ENCODE measurements around the gene CDK5RAP3.

Gene CDK5RAP3

DNA sequence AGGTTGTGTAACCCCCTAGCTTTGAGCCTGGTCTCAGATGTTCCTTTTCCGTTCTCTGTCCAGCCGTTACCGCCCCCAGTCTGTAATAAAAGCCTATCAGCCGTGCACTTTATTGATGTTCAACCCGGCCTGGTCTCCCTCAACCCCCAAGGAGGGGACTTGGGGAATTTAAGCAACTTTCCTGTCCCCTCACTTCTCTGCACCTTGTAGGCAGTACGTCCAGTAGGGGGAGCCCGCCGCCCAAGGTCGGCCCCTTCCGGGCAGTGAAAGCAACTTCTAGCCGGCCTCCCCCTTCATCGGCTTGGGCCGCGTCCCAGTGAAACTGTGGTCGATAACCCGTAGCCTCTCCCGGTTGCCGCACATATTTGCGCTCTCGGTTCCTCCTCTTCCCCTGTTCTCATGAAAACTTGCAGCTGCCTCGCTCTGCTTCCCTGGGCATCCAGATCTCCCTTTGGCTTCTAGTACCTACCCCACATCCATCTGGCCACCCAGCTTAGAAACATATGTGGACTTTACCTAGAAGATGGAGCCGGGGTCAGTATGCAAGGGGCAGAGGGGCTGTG, 21.6 kb upstream of the CDK5RAP3 start:
- DNase-seq = peak; percentile 73

DNA sequence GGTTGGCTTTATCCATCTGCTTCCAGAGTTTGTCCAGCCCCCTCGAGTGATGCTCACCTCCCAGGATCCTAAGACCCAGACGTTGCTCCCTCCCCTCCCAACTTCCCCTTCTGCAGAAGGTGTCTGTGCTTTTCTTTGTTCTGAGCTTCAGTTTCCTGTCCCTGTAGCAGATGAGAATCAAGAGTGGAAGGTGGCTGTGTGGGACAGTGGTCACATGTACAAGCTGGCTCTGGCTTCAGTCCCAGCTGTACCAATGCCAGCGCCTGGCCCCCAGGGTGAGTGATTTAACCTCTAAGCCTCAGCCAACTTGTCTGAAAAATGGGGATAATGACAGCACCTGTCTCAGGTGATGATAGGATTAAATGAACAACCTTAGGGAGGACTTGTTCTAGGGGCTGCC, 21.0 kb upstream of the CDK5RAP3 start:
- DNase-seq = no peak

DNA sequence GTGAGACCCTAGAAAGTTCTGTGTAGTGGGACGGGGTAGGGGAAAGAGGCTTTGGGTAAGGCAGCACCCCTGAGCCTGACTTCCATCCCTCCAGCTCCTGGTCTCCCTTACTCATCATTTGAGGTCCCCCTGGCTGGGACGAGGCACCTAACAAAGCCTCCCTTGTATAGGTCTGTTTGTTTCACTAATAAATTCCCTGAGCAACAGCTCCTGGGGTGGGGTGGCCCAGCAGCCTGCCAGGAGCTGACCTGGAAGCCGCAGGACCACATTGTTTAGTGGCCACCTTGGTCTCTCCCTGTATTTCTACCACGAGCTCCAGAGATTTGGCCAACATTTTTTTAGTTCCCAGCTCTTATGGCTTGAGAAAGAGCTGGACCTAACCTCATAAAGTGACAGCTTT, 20.5 kb upstream of the CDK5RAP3 start:
- no peak for DNase-seq

DNA sequence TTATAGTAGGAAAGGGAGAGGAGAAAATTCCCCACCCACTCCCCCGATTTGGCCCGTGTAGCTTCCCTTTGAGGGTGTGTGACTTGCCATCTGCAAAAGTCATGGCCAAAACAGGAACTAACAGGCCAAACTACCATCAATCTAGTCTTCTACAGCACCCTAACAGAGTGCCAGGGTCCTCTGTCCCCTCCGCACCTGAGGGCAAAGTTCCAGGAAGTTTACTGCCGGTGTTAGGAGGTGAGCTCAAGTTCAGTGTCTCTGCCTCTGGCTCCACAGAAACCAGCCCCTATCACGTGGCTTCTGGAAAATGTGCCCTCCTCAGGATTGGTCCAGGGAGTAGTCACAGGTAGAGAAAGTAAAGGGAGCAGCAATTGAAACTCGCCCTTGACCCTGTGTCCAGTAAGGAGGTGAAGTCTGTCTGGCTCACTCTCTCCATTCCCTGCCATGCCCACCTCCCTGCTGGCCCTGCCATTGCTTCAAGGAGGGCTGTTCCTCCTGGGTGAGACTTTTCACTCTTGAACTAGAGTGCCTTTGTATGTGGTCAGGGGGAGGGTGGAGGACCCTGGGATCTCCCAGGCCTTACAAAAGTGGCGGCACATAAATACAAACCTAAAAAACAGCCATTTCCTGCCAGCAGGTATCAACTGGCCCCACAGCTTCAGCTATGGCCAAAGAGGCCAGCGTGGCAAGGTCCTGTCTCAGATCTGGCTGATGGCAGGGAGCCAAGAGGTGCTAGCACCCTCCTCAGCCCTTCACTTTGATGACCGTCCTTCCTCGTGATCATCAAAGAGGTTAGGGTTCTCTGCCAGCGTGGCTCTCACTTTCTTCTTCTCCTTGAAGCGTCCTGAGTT, 18.5 kb upstream of the CDK5RAP3 start:
- no peak for DNase-seq

DNA sequence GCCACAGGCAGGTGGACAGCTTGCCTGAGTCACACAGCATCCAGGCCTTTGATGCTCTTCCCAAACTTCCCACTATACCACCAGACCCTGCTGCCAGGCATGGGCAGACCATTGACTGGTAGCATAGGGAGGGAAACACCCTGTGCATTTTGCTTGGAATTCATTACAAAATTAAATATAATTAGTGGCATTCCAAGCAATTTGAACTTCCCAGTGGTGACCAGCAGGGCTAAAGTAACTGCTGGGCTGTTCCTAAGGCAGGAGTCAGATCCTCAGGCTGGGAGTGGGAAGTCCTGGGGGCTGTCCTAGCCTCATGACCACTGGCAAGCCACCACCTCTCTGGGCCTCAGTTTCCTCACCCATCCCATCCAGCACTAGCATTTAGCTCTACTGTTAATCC, 17.0 kb upstream of the CDK5RAP3 start:
- no peak for DNase-seq

DNA sequence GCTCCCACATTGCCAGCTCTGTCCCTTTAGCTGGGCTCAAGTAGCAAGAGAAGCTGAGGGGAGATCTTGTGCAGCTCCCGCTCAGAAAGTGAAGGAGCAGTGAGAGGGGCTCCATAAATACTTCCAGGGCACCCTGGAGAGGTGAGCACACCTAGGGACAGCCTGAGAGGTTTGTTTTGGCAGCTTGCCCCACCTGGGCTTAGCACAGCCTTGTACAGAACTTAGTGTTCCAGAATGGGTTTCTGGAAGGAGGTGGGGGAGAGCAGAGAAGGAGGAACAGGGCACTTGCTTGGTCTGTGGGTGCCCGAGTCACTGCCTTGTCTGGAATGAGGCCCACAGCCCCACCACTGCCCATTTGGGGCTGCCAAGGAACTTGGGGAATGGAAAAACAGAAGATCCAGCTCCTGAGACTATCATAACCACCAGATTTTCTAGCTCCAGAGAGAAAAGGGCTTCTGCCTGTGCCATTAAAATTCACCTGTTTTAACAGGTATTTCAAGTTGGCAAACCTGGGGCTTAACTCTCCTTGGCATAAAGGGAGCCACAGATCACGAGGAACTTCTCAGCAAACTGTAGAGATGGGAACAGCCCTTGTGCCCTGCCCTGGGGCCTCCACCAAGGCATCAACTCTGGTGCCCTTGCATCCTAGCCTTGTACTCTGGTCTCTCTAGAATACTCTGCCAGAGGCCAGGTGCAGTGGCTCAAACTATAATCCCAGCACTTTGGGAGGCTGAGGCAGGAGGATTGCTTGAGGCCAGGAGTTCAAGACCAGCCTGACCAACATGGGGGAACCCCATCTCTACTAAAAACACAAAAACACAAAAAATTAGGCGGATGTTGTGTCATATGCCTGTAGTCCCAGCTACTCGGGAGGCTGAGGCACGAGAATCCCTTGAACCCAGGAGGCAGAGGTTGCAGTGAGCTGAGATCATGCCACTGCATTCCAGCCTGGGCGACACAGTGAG, 15.1 kb upstream of the CDK5RAP3 start:
- DNase-seq = no peak

DNA sequence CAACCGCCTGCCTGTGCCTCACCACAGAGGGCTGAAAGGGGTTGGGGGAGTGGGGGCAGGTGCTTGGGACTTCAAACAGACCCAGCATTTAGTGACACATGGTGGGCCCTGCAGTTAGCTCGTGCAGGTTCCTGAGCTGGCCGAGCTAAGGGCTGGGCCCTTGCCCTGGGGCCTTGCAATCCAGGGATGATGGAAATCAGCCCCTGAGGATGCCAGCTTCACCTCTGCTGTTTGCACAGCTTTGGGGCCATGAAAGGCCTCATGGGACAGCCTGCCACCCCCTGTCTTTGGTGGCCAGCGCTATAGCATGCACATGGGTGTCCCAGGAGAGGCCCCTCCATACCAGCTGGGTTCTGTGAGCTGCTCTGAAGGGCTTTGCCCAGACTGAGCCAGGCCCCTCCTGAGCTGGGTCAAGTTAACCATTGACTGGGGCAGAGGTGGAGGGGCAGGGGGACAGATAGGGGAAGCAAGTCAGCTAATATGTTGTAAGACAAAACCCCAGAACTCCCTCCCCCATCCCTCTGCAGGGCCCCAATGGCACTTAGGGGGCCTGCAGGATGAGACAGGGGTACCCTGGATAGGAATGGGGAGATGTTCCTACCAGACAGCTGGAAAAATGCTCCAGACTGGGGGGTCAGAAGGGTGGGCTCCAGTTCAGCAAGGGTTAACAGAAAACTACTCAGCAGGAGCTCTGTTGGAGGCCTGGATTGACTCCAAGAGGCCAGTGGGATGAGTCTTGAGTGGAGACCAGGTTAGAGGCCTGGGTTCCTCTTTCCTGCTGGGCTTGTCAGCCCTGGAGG, 13.9 kb upstream of the CDK5RAP3 start:
- no peak for DNase-seq

DNA sequence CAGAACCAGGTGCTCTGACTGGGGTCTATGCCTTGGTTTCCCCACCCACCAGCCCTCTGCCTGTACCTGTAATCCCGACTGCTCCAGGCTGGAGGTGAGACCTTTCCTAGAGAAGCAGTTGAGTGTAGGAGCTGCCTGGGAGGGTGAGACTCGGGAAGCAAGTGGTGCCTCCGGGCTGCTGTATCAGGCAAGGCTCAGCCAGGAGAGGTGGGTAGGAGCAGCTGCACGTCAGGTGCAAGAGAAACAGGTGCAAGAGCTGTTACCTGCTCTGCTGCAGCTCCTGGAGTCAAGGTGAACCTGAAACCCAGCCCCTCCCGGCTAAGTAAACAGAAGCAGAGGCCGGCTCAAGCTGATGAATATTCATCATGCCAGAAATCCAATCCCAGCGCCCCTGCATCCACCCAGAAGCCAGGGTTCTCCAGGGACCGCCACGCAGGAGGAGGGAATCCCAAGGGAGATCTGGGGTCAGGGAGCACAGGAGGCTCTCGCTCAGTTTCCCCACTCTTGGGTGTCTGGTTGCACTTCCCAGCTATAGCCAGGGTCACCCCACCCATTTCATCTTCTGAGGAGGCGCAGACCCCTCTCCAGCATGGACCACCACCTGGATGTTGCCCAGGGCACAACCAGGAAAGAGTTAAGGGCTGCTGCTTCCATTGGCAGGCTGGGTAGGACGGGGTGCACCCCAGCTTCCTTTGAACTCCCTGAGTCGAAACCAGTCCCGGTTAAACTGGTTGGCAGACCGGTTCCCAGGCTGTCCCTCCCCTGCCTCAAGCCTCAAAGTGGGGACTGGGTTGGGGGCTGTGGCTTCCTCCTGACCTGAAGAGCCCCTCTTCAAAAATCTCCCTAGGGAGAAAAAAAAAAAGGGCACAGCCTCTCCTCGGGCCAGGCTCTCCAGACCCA, 13.1 kb upstream of the CDK5RAP3 start, which contains the start of gene PRR15L:
Gene PRR15L (minus strand): TSS at position 293 of the 900 bp plus-strand sequence. CDS start 4,649 bp downstream, outside the sequence.
- DNase-seq = no peak

DNA sequence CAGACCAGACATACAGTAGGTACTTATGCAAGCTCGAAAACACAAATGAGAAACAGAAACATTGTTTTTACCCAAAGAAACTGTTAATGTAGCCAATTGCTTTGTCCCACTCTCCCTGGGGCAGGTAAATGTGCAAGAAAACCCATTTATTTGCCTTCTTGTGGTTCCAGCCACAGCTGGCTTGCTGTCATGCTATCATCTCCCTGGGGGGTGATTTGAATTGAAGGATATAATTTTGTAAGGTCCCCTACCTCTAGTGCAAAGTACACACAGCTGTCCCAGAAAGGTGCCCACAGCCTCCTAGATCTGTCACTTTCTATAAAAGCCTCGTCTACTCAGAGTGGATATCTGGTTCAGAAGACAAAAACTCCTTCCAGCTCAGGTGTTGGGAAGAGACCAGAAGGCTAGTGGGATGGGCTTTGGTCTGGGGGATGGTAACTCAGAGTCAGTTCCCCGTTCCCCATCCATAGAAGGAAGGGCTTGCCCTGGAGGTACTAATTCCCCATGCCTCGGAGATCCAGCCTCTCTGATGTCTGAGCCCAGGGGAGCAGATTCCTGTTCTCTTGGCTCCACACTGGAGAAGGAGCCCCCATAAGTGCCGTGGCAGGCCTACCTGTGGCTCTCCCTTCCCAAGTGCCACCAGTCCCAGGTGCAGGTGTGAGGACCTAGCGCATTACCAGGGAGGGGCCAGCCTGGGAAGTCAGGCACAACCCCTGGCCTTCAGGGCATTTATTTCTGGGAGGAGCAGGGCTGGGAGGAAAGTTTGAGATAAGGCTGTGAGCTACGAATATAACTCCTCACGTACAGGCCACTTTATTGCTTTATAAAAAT, 10.9 kb upstream of the CDK5RAP3 start:
- DNase-seq = no peak

DNA sequence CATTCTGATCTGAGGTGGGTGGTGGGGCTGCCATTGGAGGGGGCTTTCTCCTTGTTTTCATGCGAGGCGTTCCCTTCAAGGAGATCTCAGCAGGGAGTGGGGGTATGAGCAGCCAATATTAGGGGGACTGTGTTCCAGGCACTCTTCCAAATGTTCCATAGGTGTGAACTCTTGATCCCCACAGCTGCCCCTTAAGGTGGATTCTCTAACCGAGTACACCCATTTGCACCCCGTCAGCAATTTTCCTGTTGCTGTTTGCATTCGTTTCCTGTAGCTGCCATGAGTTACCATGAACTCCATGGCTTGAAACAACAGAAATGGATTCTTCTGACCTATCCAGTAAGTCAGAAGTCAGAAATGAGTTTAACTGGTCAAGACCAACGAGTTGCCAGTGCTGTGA, 9.5 kb upstream of the CDK5RAP3 start:
- no peak for DNase-seq

DNA sequence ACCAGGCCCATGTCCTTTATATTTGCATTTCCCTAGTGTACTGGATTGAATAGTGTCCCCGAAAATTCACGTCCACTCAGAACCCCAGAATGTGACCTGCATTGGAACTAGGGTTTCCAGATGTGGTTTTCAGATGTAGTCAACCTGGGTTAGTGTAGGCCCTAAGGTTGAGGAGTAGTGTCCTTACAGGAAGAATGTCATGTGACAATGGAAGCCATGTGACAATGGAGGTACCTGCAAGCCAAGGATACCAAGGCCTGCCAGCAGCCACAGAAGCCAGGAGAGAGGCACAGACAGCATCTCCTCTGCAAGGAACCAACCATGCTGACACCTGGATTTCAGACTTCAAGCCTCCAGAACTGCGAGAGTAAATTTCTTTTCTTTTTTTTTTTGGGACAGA, 8.0 kb upstream of the CDK5RAP3 start:
- DNase-seq = no peak

DNA sequence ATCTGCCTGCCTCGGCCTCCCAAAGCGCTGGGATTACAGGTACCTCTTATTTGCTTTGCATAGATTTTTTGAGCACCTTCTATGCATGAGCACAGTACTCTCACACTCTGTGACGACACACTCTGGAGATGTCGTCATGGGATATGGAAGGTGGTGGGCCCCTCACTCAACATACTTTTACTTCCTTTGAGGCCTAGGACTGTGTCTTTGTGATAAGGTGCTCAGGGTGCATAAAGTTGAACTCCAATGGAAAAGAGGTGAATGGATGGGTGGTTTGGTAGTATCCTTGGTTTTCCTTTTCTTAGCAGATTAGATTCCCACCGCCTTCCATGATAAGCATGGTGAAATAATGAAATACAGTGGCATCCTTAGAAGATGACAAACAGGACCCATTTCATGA, 6.1 kb upstream of the CDK5RAP3 start:
- DNase-seq = no peak

DNA sequence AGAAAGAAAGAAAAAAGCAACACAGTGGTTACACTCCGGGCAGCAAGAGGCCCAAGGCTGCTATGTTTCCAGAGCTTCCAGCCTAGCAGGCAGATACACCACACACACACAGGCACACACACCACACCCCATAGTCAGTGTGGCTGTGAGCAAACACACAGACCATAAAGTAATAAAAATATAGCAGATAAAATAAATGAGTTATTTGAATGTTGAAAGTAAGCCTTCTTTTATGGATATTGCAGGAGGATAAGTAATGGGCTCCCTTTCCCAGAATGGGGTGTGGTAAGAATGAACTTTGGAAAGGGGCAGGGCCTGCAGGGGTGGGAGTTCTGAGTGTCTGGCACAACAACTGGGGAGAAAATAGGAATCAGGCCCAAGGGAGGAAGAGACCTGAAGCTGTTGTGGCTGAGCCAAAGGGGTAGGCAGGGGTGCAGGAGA, 4.8 kb upstream of the CDK5RAP3 start:
- no peak for DNase-seq

DNA sequence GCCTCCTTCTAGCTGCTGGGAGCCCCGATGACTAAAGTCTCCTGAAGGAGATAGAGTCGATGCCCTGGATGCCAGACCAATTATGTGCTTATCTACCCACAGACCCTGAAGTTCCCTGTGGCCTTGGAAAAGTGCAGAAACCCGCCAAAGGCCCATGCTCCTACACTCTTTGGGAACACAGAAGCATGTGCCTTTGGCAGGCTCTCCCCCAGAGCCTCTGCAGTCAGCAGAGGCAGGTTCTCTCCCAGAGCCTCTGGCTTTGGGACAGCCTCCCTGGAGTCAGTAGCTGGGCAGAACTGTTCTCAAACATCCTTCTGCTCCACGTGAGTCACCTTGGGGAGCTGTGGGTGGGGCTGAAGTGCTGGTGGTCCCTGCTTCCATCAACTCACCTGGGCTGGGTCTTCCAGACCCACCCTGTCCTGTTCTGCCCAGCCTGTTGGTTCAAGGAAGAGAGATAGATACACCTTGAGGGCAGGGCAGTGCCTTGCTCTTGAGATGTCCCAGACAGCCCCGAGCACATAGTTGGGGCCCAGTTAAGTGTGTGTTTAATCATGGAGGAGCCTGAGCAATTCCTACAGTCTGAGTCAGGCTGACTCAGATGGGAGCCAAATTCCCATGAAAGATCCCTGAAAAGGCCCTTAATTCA, 3.2 kb upstream of the CDK5RAP3 start:
- DNase-seq = peak; percentile 92

DNA sequence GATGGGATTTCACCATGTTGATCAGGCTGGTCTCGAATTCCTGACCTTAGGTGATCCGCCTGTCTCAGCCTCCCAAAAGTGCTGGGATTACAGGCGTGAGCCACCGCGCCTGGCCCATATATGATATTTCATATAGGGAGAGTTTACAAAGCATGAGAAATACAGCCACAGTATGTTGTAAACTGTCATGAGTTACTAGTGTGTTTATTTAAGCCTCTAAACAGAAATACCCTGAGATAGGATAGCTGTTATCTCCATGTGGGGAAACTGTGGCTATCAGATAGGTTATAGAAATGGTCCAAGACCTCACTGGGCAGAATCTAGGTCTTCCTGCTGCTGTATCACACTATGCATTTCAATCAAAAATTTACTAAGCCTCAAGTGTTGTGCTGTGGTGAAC, 2.1 kb upstream of the CDK5RAP3 start:
- DNase-seq = no peak

DNA sequence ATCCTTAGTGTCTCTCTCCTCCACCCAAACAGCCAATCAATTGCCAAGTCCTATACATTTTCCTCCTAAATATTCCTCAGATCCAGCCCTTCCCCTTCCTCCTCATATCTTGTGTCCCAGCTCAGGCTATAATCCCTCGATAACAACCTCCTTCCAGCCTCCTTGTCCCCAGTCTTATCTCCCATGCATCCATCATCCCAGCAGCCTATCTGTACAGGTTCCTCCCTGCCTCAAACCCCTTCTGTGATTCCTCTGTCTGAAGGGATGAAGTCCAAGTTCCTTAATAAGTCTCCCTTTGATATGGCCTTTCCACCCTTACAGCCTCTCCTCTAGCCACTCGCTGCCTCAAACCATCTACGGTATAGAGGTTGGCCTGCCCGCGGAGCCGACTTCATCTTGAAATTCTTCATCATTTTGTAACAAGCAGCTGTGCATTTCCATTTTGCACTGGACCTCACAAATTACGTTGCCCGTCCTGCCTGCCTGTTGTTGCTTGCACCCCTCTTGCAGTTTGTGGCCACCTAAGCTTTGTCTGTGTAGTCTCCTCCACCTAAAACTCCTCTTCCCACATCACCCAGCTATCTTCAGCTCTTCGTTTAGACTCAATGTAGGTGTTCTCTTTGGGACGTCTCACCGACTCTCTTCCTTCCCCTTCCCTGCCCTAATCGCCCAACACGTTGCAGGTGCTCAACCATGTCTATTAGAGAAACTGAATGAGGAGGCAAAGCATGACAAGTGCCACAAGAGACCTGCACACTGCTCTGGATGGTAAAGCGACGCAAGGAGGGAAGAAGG, 786 bp upstream of the CDK5RAP3 start:
- no peak for DNase-seq

DNA sequence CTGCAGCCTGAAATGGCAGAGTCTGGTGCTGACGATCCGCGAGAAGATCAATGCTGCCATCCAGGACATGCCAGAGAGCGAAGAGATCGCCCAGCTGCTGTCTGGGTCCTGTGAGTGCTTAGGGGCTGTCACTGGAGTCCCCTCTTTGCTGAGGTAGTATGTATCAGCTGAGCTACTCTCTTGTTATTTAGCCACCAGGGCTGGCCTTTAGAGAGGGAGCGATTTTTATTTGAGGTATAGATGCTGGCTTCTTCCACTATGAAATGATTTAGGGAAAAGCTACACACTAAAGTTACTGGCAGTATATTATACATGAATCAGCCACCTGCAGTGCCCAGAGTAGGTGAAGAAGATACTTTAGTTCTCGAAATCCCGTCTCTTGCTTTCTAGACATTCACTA, 2.6 kb downstream of the CDK5RAP3 start:
- no peak for DNase-seq

DNA sequence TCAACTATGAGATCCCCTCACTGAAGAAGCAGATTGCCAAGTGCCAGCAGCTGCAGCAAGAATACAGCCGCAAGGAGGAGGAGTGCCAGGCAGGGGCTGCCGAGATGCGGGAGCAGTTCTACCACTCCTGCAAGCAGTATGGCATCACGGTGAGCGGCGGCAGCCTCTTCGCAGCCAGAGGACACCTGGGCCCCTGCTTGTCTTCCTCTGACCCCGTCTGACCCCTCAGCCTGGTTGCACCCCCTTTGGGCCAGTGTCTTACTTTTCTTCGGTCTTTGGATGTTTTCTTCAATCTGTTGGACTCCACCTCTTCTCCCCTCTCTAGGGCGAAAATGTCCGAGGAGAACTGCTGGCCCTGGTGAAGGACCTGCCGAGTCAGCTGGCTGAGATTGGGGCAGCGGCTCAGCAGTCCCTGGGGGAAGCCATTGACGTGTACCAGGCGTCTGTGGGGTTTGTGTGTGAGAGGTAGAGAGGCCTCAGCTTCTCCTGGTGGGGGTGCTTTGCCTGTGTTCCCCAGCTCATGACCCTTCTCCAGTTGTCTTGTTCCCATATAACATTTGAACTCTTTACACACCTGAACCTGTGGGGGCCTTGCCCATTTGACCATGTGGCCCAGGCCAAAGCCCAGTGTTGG, 4.4 kb downstream of the CDK5RAP3 start:
- DNase-seq = no peak

All from fibroblast of skin of back (primary cell).